HG03045 (cell line): ENCODE results near the gene RIPOR2.

Source experiments
- ATAC-seq: cut with Tn5 transposase; IDR thresholded peaks from one replicate; pipeline ENCODE4 v1.9.1; 2021; ENCODE audit warnings: mild to moderate bottlenecking, moderate library complexity; ENCODE audit not compliant: unreplicated experiment

RIPOR2 gene

GRCh38 chr6:24849713-24850112 is 86.0 kb downstream of the RIPOR2 start:
- ATAC-seq: no peak

- ATAC-seq: no peak
These were observed 87.3 kb downstream of the RIPOR2 start for GRCh38 chr6:24848461-24848860.

GRCh38 chr6:24847402-24847801 is 88.4 kb downstream of the RIPOR2 start:
- no peak for ATAC-seq

- ATAC-seq: no peak
These were observed 90.2 kb downstream of the RIPOR2 start for GRCh38 chr6:24845578-24845977.

GRCh38 chr6:24844903-24845302 is 90.9 kb downstream of the RIPOR2 start:
- no peak for ATAC-seq

GRCh38 chr6:24844061-24844460 is 91.7 kb downstream of the RIPOR2 start:
- ATAC-seq: no peak

GRCh38 chr6:24840187-24840586 is 95.6 kb downstream of the RIPOR2 start:
- ATAC-seq: no peak

GRCh38 chr6:24838994-24839393 is 96.8 kb downstream of the RIPOR2 start:
- ATAC-seq: no peak

GRCh38 chr6:24838081-24838480 is 97.7 kb downstream of the RIPOR2 start:
- ATAC-seq: no peak

- ATAC-seq: no peak
These were observed 99.7 kb downstream of the RIPOR2 start for GRCh38 chr6:24836109-24836508.

GRCh38 chr6:24833711-24834386 is 101.9 kb downstream of the RIPOR2 start:
- ATAC-seq: no peak

- no peak for ATAC-seq
These were observed 103.0 kb downstream of the RIPOR2 start for GRCh38 chr6:24832794-24833193.

- ATAC-seq: no peak
These were observed 103.7 kb downstream of the RIPOR2 start for GRCh38 chr6:24831771-24832716.

- ATAC-seq: no peak
These were observed 106.1 kb downstream of the RIPOR2 start for GRCh38 chr6:24829657-24830056.

GRCh38 chr6:24827970-24828369 is 107.8 kb downstream of the RIPOR2 start:
- ATAC-seq: no peak

GRCh38 chr6:24827162-24827561 is 108.6 kb downstream of the RIPOR2 start:
- ATAC-seq: no peak

- ATAC-seq: no peak
These were observed 110.6 kb downstream of the RIPOR2 start for GRCh38 chr6:24825130-24825630.

- ATAC-seq: no peak
These were observed 111.4 kb downstream of the RIPOR2 start for GRCh38 chr6:24824142-24824938.

GRCh38 chr6:24823185-24823584 is 112.6 kb downstream of the RIPOR2 start:
- no peak for ATAC-seq

GRCh38 chr6:24822696-24823095 is 113.1 kb downstream of the RIPOR2 start:
- no peak for ATAC-seq

GRCh38 chr6:24821860-24822444 is 113.8 kb downstream of the RIPOR2 start:
- ATAC-seq: no peak
